Astrocyte (in vitro differentiated cells and primary cell): ENCODE data around the gene SLC26A1.

ENCODE experiments used
- EZH2 ChIP-seq: IDR thresholded peaks from 2 replicates; pipeline ENCODE4 v1.6.1; 2012; ENCODE audit warnings: mild to moderate bottlenecking, low read length, inconsistent platforms; ENCODE audit not compliant: insufficient read depth
- TF ChIP-seq, protein P1 (sequence below): IDR thresholded peaks from 2 replicates; pipeline ENCODE4 v1.5.1; 2011; ENCODE audit warnings: low read depth, mild to moderate bottlenecking, inconsistent platforms, low read length, moderate library complexity; ENCODE audit not compliant: insufficient read depth

- TF ChIP-seq EZH2 = no peak
- TF ChIP-seq, protein P1, sequence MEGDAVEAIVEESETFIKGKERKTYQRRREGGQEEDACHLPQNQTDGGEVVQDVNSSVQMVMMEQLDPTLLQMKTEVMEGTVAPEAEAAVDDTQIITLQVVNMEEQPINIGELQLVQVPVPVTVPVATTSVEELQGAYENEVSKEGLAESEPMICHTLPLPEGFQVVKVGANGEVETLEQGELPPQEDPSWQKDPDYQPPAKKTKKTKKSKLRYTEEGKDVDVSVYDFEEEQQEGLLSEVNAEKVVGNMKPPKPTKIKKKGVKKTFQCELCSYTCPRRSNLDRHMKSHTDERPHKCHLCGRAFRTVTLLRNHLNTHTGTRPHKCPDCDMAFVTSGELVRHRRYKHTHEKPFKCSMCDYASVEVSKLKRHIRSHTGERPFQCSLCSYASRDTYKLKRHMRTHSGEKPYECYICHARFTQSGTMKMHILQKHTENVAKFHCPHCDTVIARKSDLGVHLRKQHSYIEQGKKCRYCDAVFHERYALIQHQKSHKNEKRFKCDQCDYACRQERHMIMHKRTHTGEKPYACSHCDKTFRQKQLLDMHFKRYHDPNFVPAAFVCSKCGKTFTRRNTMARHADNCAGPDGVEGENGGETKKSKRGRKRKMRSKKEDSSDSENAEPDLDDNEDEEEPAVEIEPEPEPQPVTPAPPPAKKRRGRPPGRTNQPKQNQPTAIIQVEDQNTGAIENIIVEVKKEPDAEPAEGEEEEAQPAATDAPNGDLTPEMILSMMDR = no peak
Measured at GRCh38 chr4:1031956-1032795, 39.0 kb upstream of the SLC26A1 start.
